ENCODE data around the gene ZMYM2.

ZMYM2 gene

DNA sequence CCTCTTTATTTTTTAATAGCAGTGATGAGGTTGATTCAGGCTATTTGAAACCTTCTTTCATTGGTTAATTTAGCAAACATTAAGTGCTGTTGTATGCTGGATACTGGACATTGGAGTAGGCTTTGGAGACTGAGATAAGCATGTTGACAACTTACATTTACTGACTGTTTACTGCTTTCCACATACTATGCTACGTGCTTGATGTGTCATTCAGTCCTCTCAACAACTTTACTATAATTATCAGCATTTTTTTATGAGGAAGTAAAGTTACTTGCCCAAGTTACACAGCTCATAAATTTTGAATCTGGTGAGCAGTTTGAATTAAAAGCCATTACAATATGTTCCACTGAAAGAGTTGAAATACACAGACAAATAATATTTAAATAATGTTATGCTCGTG, 118.6 kb downstream of the ZMYM2 start:
- no peaks in the 10 kb centered on the region for H3K79me2 ChIP-seq (ENCODE audit: insufficient read depth, low read depth)
- no peaks in the 10 kb centered on the region for H3K36me3 ChIP-seq (ENCODE audit: insufficient read depth)
- peaks cover 9% of the 10 kb centered on the region for H3K4me1 ChIP-seq (ENCODE audit: low read depth, poor library complexity, severe bottlenecking)
- no peaks in the 10 kb centered on the region for H3K27me3 ChIP-seq (ENCODE audit: insufficient read depth, low read depth)
- TF ChIP-seq, protein P1, sequence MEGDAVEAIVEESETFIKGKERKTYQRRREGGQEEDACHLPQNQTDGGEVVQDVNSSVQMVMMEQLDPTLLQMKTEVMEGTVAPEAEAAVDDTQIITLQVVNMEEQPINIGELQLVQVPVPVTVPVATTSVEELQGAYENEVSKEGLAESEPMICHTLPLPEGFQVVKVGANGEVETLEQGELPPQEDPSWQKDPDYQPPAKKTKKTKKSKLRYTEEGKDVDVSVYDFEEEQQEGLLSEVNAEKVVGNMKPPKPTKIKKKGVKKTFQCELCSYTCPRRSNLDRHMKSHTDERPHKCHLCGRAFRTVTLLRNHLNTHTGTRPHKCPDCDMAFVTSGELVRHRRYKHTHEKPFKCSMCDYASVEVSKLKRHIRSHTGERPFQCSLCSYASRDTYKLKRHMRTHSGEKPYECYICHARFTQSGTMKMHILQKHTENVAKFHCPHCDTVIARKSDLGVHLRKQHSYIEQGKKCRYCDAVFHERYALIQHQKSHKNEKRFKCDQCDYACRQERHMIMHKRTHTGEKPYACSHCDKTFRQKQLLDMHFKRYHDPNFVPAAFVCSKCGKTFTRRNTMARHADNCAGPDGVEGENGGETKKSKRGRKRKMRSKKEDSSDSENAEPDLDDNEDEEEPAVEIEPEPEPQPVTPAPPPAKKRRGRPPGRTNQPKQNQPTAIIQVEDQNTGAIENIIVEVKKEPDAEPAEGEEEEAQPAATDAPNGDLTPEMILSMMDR (conservative IDR thresholded peaks at IDR 0.05; ENCODE audit: low read depth, low read length) = no peak
- no peak overlapping the region for H3K27ac ChIP-seq
- H2AFZ ChIP-seq (ENCODE audit: low read depth) = no peak overlapping the region
- no peaks in the 10 kb centered on the region for H4K20me1 ChIP-seq (ENCODE audit: insufficient read depth)
- H3K4me2 ChIP-seq = no peak overlapping the region
- H3K4me3 ChIP-seq (IDR thresholded peaks at IDR 0.05; ENCODE audit: insufficient read depth, low read depth, low read length) = no peak overlapping the region
- H3K9ac ChIP-seq = no peak overlapping the region

DNA sequence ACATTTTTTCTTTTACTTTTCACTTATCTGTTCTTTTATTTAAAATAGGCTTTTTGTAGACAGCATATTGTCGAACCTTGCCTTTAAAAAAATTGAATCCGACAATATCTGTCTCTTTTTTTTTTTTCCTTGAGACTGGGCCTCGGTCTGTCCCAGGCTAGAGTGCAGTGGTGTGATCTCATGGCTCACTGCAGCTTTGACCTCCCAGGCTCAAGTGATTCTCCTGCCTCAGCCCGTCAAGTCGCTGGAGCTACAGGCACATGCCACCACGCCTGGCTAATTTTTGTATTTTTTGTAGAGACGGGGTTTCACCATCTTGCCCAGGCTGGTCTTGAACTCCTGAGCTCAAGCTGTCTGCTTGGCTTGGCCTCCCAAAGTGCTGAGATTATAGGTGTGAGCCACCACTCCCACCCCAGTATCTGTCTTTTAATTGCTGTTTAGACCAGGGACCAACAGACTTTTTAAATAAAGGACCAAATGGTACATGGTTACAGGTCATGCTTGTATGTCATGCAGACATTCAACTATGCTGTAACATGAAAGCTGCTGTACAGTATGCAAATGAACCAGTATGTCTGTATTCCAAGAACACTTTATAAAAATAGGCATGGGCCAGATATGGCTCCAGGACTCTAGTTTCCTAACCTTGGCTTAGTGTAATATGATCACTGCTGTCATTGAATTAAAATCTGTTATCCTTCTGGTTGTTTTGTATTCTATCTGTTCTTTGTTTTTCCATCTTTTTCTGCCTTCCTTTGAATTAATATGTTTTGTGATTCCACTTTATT, 122.0 kb downstream of the ZMYM2 start:
- Histone ChIP-seq H3K9ac (no peak overlapping the region), H3K27ac (no peak overlapping the region), H3K79me2 (ENCODE audit: insufficient read depth, low read depth) (no peaks in the 10 kb centered on the region), H3K36me3 (ENCODE audit: insufficient read depth) (no peaks in the 10 kb centered on the region), H4K20me1 (ENCODE audit: insufficient read depth) (no peaks in the 10 kb centered on the region), H2AFZ (ENCODE audit: low read depth) (no peak overlapping the region), H3K27me3 (ENCODE audit: insufficient read depth, low read depth) (no peaks in the 10 kb centered on the region), H3K4me1 (ENCODE audit: low read depth, poor library complexity, severe bottlenecking) (no peaks in the 10 kb centered on the region), H3K4me3 (IDR thresholded peaks at IDR 0.05; ENCODE audit: insufficient read depth, low read depth, low read length) (no peak overlapping the region), H3K4me2 (no peak overlapping the region)
- TF ChIP-seq, protein P1 (conservative IDR thresholded peaks at IDR 0.05; ENCODE audit: low read depth, low read length) = no peak

DNA sequence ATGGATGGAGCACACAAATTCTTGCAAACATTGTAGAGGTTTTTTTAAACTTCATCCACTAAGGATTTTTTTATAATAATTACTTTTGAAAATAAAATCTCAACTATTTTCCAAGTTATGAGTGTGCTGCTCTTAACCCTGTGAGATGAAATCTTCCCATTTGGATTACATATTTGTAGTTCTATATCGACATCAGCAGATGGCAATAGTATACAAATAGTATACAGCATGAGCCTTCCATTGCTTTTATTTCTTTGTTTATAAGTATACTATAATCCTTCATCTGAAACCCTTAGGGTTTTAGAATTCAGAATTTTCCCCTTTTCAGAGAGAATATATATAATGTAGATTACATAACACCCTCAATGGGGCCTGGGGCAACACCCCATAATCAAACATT, 131.8 kb downstream of the ZMYM2 start:
- Histone ChIP-seq H3K79me2 (ENCODE audit: insufficient read depth, low read depth) (no peaks in the 10 kb centered on the region), H4K20me1 (ENCODE audit: insufficient read depth) (no peaks in the 10 kb centered on the region)
- TF ChIP-seq, protein P1 (conservative IDR thresholded peaks at IDR 0.05; ENCODE audit: low read depth, low read length) = no peak

DNA sequence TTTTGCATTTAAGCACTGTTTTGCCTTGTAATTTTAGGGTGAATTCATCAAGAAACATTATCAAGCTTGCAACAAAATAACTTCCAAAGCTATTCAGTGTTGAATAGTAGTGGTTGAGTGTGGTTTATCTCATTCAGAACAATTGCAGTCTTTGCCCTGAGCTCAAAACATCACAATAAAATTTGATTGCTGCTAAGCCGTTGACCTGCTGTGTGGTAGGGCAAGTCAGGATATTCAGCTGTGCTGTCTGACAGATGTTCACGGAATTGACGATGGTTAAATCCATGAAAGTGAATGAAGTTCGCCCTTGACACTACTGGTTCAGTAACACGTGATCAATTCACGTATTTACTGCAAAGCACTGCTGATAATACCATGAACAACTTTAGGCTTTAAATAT, 135.4 kb downstream of the ZMYM2 start:
- no peaks in the 10 kb centered on the region for H3K36me3 ChIP-seq (ENCODE audit: insufficient read depth)
- TF ChIP-seq, protein P1 (conservative IDR thresholded peaks at IDR 0.05; ENCODE audit: low read depth, low read length) = no peak
- H3K9ac ChIP-seq = no peak overlapping the region
- no peak overlapping the region for H3K4me3 ChIP-seq (IDR thresholded peaks at IDR 0.05; ENCODE audit: insufficient read depth, low read depth, low read length)
- no peaks in the 10 kb centered on the region for H4K20me1 ChIP-seq (ENCODE audit: insufficient read depth)
- H3K4me2 ChIP-seq = no peak overlapping the region
- H3K4me1 ChIP-seq (ENCODE audit: low read depth, poor library complexity, severe bottlenecking) = no peaks in the 10 kb centered on the region
- H2AFZ ChIP-seq (ENCODE audit: low read depth) = no peak overlapping the region
- H3K79me2 ChIP-seq (ENCODE audit: insufficient read depth, low read depth) = no peaks in the 10 kb centered on the region
- no peaks in the 10 kb centered on the region for H3K27me3 ChIP-seq (ENCODE audit: insufficient read depth, low read depth)
- no peak overlapping the region for H3K27ac ChIP-seq

More for the DNA sequence above, 131.8 kb downstream of the ZMYM2 start:
- no peak overlapping the region for H3K9ac ChIP-seq
- H3K4me2 ChIP-seq = no peak overlapping the region
- no peak overlapping the region for H3K27ac ChIP-seq
- no peak overlapping the region for H2AFZ ChIP-seq (ENCODE audit: low read depth)
- H3K27me3 ChIP-seq (ENCODE audit: insufficient read depth, low read depth) = no peaks in the 10 kb centered on the region
- no peaks in the 10 kb centered on the region for H3K4me1 ChIP-seq (ENCODE audit: low read depth, poor library complexity, severe bottlenecking)
- no peaks in the 10 kb centered on the region for H3K36me3 ChIP-seq (ENCODE audit: insufficient read depth)
- H3K4me3 ChIP-seq (IDR thresholded peaks at IDR 0.05; ENCODE audit: insufficient read depth, low read depth, low read length) = no peak overlapping the region

Data from KMS-11 (cell line).